PC-3 (cell line): ENCODE measurements around the gene RNF141. TPM values are rescaled to one million over a fixed set of nuclear protein-coding genes. Genes with fewer than 3 reads are reported as not detected.

Source experiments
- ATAC-seq: fragments of 200-7000 bp; cut with Tn5 transposase; 2 replicates; pipeline ENCODE4 v1.9.1; 2020; ENCODE audit warnings: mild to moderate bottlenecking, moderate library complexity
- BruUV-seq: library from RNA; stranded (reverse); fragments of 400-500 nt; replicated peaks from 2 replicates; lab custom pipeline; 2021; lab: Mats Ljungman, UMichigan
- CTCF ChIA-PET: fragments of 300-600 bp; sonication (Branson Sonifier 250); formaldehyde crosslinking; loops from one replicate; lab custom pipeline; 2022; ENCODE audit warnings: antibody characterized with exemption; lab: Charles Lee
- POLR2A ChIA-PET: fragments of 300-600 bp; sonication (Branson Sonifier 250); formaldehyde crosslinking; loops from one replicate; lab custom pipeline; 2022; ENCODE audit warnings: antibody characterized with exemption; ENCODE audit not compliant: unreplicated experiment; lab: Charles Lee
- DNase-seq: peaks from one replicate; pipeline ENCODE4 v3.0.0-alpha.2; 2015
- H2AFZ ChIP-seq: fragments of 300-600 bp; sonication (generic); 2 replicates; pipeline ENCODE4 v1.6.0; 2016; ENCODE audit warnings: antibody characterized with exemption, low read length
- H3F3A ChIP-seq: fragments of 300-600 bp; sonication (generic); one replicate; pipeline ENCODE4 v1.6.0; 2017; ENCODE audit warnings: antibody characterized with exemption, low read length, control low read depth, mild to moderate bottlenecking; ENCODE audit not compliant: unreplicated experiment
- H3K27ac ChIP-seq: fragments of 300-600 bp; sonication (generic); 2 replicates; pipeline ENCODE4 v1.5.1; 2016; ENCODE audit warnings: mild to moderate bottlenecking, low read length
- H3K27me3 ChIP-seq: fragments of 300-600 bp; sonication (generic); 2 replicates; pipeline ENCODE4 v1.6.1; 2016; ENCODE audit warnings: low read length, mixed read lengths
- H3K36me3 ChIP-seq: fragments of 300-600 bp; sonication (generic); 2 replicates; pipeline ENCODE4 v1.6.1; 2016; ENCODE audit warnings: low read depth, mixed run types, low read length, mixed read lengths
- H3K4me1 ChIP-seq: fragments of 300-600 bp; sonication (generic); 2 replicates; pipeline ENCODE4 v1.5.1; 2016; ENCODE audit warnings: low read length; ENCODE audit not compliant: insufficient read depth
- H3K4me2 ChIP-seq: fragments of 300-600 bp; sonication (generic); 2 replicates; pipeline ENCODE4 v1.6.0; 2016; ENCODE audit warnings: low read length
- H3K4me3 ChIP-seq: fragments of 300-600 bp; sonication (generic); 2 replicates; pipeline ENCODE4 v1.5.1; 2016; ENCODE audit warnings: mild to moderate bottlenecking, low read length, mixed read lengths
- H3K79me2 ChIP-seq: fragments of 300-600 bp; sonication (generic); 2 replicates; pipeline ENCODE4 v1.6.1; 2017; ENCODE audit warnings: low read length, mixed read lengths
- H3K9ac ChIP-seq: fragments of 300-600 bp; sonication (generic); 2 replicates; pipeline ENCODE4 v1.6.0; 2016; ENCODE audit warnings: mild to moderate bottlenecking, low read length
- H3K9me2 ChIP-seq: fragments of 300-600 bp; sonication (generic); replicated peaks from 2 replicates; pipeline ENCODE4 v1.6.1; 2016; ENCODE audit warnings: mixed run types, low read length, mixed read lengths
- H3K9me3 ChIP-seq: fragments of 300-600 bp; sonication (generic); 2 replicates; pipeline ENCODE4 v1.6.1; 2016; ENCODE audit warnings: low read length, mixed read lengths
- H4K20me1 ChIP-seq: fragments of 300-600 bp; sonication (generic); 2 replicates; pipeline ENCODE4 v1.6.1; 2016; ENCODE audit warnings: low read length, mixed read lengths
- EZH2 ChIP-seq: fragments of 300-600 bp; sonication (generic); IDR thresholded peaks from one replicate; pipeline ENCODE4 v1.6.1; 2017; ENCODE audit warnings: antibody characterized with exemption, mild to moderate bottlenecking, low read length; ENCODE audit not compliant: unreplicated experiment
- EZH2phosphoT487 ChIP-seq: fragments of 300-600 bp; sonication (generic); IDR thresholded peaks from 2 replicates; pipeline ENCODE4 v1.6.1; 2018; ENCODE audit warnings: mild to moderate bottlenecking, antibody characterized with exemption, low read length, borderline replicate concordance
- intact Hi-C: fragments of 100-400 bp; cut with micrococcal nuclease; formaldehyde crosslinking; loops from 2 replicates; pipeline ENCODE4 v1.9.0; 2023
- total RNA-seq: library from RNA; depleted of rRNA; stranded (reverse); fragments of >200 nt; gene quantifications from 2 replicates; pipeline ENCODE4 v1.2.3, GENCODE V29; 2014
- TF ChIP-seq, protein P1 (sequence below): fragments of 300-600 bp; sonication (generic); conservative IDR thresholded peaks from 2 replicates; pipeline ENCODE4 v1.5.1; 2017; ENCODE audit warnings: antibody characterized with exemption, low read depth, mild to moderate bottlenecking, low read length

Gene RNF141
- total RNA-seq, 1 experiment from 2014 or later: 13.8 TPM

DNA sequence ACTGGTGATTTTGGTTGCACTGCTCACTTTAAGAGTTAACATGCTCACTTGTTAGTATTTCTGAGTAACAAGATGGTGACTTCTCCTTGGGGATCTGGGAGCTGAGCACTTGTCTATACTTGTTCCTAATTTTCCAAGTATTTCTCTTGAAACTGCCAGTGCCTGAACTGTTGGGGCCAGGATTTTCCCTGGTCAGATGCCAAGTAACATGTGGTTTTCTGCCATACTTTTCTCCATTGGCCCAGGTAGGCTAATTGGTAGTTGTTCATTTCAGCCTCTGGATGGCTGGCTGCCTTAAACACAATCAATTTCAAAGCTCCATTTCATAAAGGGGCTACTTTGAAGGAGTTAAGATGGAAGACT is 35.0 kb downstream of the RNF141 start:
- DNase-seq (no peak), ATAC-seq (no peak)
- TF ChIP-seq, protein P1, sequence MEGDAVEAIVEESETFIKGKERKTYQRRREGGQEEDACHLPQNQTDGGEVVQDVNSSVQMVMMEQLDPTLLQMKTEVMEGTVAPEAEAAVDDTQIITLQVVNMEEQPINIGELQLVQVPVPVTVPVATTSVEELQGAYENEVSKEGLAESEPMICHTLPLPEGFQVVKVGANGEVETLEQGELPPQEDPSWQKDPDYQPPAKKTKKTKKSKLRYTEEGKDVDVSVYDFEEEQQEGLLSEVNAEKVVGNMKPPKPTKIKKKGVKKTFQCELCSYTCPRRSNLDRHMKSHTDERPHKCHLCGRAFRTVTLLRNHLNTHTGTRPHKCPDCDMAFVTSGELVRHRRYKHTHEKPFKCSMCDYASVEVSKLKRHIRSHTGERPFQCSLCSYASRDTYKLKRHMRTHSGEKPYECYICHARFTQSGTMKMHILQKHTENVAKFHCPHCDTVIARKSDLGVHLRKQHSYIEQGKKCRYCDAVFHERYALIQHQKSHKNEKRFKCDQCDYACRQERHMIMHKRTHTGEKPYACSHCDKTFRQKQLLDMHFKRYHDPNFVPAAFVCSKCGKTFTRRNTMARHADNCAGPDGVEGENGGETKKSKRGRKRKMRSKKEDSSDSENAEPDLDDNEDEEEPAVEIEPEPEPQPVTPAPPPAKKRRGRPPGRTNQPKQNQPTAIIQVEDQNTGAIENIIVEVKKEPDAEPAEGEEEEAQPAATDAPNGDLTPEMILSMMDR: no peak
- TF ChIP-seq EZH2phosphoT487 (no peak), EZH2 (no peak)
- Histone ChIP-seq H3K4me3 (no peak overlapping the region), H3K4me2 (no peak overlapping the region), H3K27me3 (no peaks in the 10 kb centered on the region), H3K9me3 (no peaks in the 10 kb centered on the region), H2AFZ (no peak overlapping the region), H3K9me2 (no peaks in the 10 kb centered on the region), H3K9ac (no peak overlapping the region), H3K4me1 (no peaks in the 10 kb centered on the region), H3K27ac (no peak overlapping the region), H4K20me1 (no peaks in the 10 kb centered on the region), H3F3A (no peaks in the 10 kb centered on the region), H3K36me3 (peaks cover 22% of the 10 kb centered on the region), H3K79me2 (no peaks in the 10 kb centered on the region)
- intact Hi-C loops: no loop called here
- ChIA-PET CTCF (no interaction called here), POLR2A (no interaction called here)
- TSS peak; percentile 29 for BruUV-seq

DNA sequence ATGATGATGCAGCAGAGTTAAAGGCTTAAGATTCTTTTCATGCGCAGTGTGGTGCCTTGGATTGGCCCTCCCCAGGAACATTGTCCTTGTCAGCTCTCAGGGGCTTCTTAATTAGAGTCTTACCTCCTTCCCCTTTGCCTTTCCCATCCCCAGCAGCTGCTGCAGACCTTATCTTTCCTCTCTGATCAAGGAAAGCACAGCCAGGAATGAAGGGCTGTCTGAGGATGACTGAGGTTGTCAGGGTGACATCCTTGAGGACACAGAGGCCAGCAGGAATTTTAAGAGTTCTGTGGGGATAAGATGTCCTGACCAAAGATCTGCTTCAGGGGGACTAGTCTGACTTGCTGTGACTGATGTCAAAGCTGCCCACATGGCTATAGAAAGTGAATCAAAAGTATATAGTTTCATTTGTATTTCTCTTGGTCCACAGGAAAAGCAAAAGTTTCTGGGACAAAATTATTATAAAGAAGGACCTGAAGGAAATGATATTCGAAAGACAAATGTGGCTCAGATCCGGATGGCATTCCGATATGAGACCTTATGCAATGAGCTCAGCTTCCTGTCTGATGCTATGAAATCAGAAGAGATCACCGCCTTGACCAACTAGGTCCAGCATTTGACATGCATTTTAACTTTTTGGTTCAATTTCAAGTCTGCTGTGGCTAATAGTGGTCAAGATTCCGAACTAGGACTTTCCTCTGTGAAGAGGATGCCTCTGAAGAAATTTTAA is 35.5 kb downstream of the RNF141 start:
- TF ChIP-seq, protein P1: no peak
- TF ChIP-seq EZH2: no peak
- no peak for TF ChIP-seq EZH2phosphoT487
- Histone ChIP-seq H3K27ac (no peak overlapping the region), H3K79me2 (no peaks in the 10 kb centered on the region), H3K9me2 (no peaks in the 10 kb centered on the region), H3K27me3 (no peaks in the 10 kb centered on the region), H3K9me3 (no peaks in the 10 kb centered on the region), H3K9ac (no peak overlapping the region), H3K4me1 (no peaks in the 10 kb centered on the region), H3K4me2 (no peak overlapping the region), H3F3A (no peaks in the 10 kb centered on the region), H4K20me1 (no peaks in the 10 kb centered on the region), H3K36me3 (peaks cover 20% of the 10 kb centered on the region), H2AFZ (no peak overlapping the region), H3K4me3 (no peak overlapping the region)
- ChIA-PET POLR2A (no interaction called here), CTCF (no interaction called here)
- BruUV-seq: no TSS peak
- intact Hi-C loops: no loop called here
- ATAC-seq (no peak), DNase-seq (no peak)

DNA sequence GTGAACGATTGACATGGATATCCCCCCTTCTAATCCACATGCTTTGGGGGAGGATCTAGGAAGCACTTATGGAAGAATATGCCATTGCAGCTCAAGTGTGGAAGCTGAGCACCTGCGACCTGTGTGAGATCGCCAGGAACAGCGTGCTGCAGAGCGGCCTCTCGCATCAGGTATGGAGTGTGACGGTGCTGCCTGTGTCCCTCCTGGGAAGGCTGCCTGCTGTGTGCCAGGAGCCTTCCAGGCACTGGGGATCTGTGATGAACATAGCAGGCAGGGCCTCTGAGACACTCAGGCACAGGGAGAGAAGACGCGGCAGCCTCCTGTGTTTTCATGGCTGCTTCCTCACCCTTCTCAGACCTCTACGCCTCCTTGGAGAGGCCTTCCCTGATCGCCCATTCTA is 36.5 kb downstream of the RNF141 start:
- Histone ChIP-seq H2AFZ (no peak overlapping the region), H3F3A (no peaks in the 10 kb centered on the region), H3K27ac (no peak overlapping the region), H3K9me2 (no peaks in the 10 kb centered on the region), H4K20me1 (no peaks in the 10 kb centered on the region), H3K9me3 (no peaks in the 10 kb centered on the region), H3K79me2 (no peaks in the 10 kb centered on the region), H3K4me1 (no peaks in the 10 kb centered on the region), H3K9ac (no peak overlapping the region), H3K4me2 (no peak overlapping the region), H3K4me3 (no peak overlapping the region), H3K36me3 (peaks cover 25% of the 10 kb centered on the region), H3K27me3 (no peaks in the 10 kb centered on the region)
- no TSS peak for BruUV-seq
- CTCF ChIA-PET: no interaction called here
- POLR2A ChIA-PET: no interaction called here
- ATAC-seq: no peak
- intact Hi-C loops: no loop called here
- DNase-seq: no peak
- no peak for TF ChIP-seq EZH2phosphoT487
- no peak for TF ChIP-seq EZH2
- TF ChIP-seq, protein P1: no peak
